ENCODE measurements around the gene ZMIZ1.
A peak's percentile ranks its signal among the peaks of the same experiment; 100 is the strongest.
"Not testable (repeated sequence)": the region's sequence is repeated elsewhere in the genome, so short reads cannot be mapped to it uniquely, and the experiment has no call there.

The ZMIZ1 gene

DNA sequence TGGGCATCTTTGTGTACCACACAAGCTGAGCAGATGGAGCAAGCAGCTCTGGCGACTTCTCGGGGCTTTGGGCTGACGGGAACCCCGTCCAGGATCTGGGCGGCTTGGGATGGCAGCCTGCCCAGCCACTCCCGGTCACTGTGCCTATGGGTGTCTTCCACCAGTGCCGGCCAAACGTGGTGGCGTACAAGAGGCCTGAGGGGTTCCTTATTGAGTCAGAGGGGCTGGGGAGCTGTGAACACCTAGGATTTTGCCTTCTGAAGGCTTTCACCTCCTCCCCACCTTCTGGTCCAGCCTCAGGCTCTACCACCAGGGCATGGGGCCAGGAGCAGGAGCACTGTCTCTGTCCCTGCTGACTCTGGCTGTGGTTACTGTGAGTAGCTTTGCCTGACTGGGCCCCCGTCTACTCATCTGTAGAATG is 206.7 kb downstream of the ZMIZ1 start:
- in situ Hi-C loops (cut with HindIII; ENCODE audit: low pct_unique_long_range_greater_than_20kb, low sequenced_read_pairs), result no loop called here
- no peak for TF ChIP-seq JUND (IDR thresholded peaks at IDR 0.05; ENCODE audit: low read depth)
- DNase-seq (ENCODE audit: low read depth in 1 of 2, low spot score in 1 of 2), result peak in 1 of 2 experiments; percentile 31

DNA sequence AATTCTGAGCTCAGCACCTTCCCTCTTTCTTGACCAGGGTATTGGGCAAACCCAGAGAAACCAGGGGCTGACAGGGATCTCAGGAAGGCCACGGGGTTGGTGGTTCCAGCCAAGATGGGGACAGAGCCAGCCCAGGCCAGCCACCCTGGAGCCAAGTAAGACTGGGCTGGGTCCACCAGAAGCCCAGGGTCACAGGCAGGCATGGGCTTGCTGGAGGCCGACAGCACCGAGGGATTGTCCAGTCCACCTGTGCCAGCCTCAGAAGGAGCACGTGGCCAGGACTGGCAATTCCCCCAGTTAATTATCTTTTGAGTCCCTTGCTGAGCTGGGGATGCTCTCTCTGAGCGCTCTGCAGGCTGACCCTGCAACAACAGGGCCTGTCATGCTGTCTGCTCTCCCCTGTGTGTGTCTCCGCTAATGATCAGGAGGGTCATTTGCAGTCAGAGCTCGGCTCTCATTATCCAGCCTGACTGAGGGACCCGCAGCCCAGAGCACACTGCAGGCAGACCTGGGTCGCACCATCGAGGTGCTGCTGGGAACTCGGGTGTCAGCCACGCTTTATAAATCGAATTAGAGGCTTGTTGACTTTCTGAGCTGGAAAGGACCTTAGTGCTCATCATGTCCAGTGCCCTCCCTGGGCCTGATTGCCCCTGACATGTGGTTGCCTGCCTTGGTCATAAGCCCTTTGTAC is 209.0 kb downstream of the ZMIZ1 start:
- in situ Hi-C loops (cut with HindIII; ENCODE audit: low pct_unique_long_range_greater_than_20kb, low sequenced_read_pairs), result no loop called here
- no peak for DNase-seq (ENCODE audit: low read depth in 1 of 2, low spot score in 1 of 2)
- no peak for TF ChIP-seq JUND (IDR thresholded peaks at IDR 0.05; ENCODE audit: low read depth)

DNA sequence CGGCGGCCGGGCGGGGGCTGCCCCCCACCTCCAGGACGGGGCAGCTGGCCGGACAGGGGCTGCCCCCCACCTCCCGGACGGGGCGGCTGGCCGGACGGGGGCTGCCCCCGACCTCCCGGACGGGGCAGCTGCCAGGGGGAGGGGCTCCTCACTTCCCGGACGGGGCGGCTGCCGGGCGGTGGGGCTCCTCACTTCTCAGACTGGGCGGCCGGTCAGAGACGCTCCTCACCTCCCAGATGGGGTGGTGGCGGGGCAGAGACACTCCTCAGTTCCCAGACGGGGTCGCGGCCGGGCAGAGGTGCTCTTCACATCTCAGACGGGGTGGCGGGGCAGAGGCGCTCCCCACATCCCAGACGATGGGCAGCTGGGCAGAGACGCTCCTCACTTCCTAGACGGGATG is 210.3 kb downstream of the ZMIZ1 start:
- in situ Hi-C loops (cut with HindIII; ENCODE audit: low pct_unique_long_range_greater_than_20kb, low sequenced_read_pairs); DNase-seq (ENCODE audit: low read depth in 1 of 2, low spot score in 1 of 2): not testable (repeated sequence)

DNA sequence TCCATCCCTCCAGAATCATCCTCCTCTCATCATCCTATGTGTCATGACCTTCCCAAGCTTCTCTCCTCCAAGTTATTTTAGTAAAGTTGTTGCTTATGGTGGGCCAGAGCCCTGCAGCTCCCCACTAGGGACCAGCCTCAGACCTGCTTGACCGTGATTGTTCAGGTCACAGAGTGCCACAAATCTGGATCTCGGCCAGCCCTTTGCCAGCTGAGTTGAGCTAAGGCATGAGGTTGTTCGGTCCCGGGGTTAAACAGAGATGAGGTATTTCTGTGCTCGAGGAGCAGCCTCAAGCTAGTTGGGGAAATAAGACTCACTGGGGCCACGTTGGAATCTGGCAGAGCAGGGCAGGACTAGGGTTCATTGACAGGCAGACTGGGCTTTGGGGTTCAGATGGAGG is 212.2 kb downstream of the ZMIZ1 start:
- DNase-seq (ENCODE audit: low read depth in 1 of 2, low spot score in 1 of 2), result no peak
- TF ChIP-seq JUND (IDR thresholded peaks at IDR 0.05; ENCODE audit: low read depth), result no peak
- in situ Hi-C loops (cut with HindIII; ENCODE audit: low pct_unique_long_range_greater_than_20kb, low sequenced_read_pairs), result no loop called here

DNA sequence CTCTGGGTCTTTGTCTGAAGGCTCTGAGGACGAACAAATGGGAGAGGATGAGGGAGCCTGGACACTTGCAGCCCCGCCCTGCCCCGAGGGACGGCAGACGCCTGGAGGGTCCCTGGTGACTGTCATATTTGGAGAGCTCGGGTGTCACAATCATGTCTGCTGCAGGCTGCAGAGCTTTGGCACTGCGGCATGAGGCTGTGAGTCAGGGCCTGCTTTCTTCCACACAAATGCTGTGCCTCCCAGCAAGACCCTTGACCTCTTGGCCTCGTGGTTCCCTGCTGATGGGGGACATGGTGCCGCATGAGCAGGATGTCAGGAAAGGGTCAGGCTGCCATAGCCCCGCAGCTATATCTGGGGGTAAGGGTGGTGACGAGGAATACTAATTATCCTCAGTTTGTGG is 213.6 kb downstream of the ZMIZ1 start:
- no peak for TF ChIP-seq JUND (IDR thresholded peaks at IDR 0.05; ENCODE audit: low read depth)
- in situ Hi-C loops (cut with HindIII; ENCODE audit: low pct_unique_long_range_greater_than_20kb, low sequenced_read_pairs), result no loop called here
- DNase-seq (ENCODE audit: low read depth in 1 of 2, low spot score in 1 of 2), result no peak

DNA sequence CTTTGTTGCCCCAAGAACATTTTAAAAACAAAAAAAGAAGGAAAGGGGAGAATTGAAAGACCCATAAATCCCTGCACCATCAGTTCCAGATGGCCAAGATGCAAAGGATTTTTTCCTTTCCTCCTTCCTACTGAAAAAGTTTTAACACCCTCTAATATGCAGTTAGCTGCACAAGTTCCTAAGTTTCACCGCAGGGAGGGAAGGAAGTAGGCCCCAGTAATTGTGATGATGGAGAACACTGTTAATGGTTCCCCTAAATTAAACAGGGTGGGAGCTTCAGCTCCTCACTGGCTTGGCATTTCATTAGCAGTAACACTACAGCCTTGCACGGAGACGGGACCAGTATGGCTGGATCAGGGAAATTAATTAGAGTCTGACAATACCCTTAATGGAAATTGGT is 214.8 kb downstream of the ZMIZ1 start:
- in situ Hi-C loops (cut with HindIII; ENCODE audit: low pct_unique_long_range_greater_than_20kb, low sequenced_read_pairs), result no loop called here
- TF ChIP-seq JUND (IDR thresholded peaks at IDR 0.05; ENCODE audit: low read depth), result no peak
- no peak for DNase-seq (ENCODE audit: low read depth in 1 of 2, low spot score in 1 of 2)

DNA sequence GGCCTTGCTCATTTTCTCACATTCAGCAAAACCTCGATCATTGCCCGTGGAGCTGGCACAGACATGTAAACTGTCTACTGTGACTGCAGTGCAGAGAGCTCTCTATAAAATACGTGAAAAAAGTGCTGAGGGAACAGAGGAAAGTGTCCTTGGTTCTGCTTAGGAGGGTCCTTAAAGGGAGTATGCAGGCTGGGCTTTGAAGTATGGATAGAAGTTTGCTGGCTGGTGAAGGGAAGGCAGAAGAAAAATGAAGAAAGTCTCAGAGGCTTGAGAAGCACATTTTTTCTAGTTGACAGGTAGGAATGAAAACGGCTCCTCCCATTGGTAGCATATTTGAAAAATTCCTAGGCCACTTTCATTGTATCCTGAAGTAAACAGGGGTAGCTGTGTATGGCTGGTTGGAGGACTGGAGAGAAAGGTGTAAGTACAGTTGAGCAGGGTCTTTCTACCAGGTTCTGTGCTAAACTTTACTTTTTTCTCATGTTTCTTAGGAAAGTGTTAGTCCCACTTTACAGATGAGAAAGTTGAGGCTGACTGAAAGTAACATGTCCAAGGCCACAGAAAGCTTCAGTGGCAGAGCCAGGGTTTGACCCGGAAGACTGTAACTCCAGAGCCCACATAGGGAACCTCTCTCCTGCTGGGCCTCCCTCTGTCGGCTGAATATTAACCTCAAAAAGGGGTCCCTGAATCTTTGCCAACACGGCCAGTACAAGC is 215.5 kb downstream of the ZMIZ1 start:
- in situ Hi-C loops (cut with HindIII; ENCODE audit: low pct_unique_long_range_greater_than_20kb, low sequenced_read_pairs), result no loop called here
- no peak for TF ChIP-seq JUND (IDR thresholded peaks at IDR 0.05; ENCODE audit: low read depth)
- no peak for DNase-seq (ENCODE audit: low read depth in 1 of 2, low spot score in 1 of 2)

DNA sequence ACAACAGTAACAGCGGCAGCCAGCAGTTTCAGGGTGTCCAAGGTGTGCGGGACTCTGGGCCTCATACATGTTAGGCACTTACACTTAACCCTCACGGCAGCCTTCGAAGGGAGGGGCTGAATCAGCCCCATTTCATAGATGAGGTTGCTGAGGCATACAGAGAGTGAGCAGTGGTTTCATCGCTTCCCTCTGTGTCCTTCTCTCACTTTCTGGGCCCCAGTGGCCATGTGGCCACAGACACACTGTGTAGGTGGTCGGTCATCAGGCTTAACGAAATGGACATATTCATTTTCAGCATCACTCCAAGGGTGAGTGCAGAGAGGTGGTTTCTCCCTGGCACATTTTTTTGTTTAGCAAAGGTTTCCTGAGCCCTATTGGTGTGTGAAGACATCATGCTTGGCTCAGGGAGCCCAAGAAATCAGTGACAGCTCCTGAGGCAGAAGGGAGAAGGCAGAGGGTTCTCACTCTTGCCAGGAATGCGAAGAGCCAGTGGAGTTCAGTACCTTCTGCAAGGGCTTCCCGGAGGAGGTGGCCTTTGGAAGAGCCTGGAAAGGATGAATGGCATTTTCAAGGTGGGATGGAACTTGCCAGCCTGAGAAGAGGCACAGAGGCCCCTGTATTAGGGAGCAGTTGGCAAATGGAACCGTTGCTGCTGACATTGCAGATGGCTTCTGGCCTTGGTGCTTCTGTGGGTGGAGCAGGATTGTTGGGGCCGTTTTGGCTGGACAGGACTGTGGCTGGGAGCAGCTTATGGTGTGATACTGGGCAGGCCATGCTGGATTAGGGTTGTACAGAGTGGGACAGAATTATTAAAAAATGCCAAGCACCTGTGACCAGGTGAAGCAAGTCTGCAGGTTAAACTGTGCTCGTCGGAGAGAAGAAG is 216.8 kb downstream of the ZMIZ1 start:
- no peak for DNase-seq (ENCODE audit: low read depth in 1 of 2, low spot score in 1 of 2)
- TF ChIP-seq JUND (IDR thresholded peaks at IDR 0.05; ENCODE audit: low read depth), result no peak
- in situ Hi-C loops (cut with HindIII; ENCODE audit: low pct_unique_long_range_greater_than_20kb, low sequenced_read_pairs), result no loop called here

DNA sequence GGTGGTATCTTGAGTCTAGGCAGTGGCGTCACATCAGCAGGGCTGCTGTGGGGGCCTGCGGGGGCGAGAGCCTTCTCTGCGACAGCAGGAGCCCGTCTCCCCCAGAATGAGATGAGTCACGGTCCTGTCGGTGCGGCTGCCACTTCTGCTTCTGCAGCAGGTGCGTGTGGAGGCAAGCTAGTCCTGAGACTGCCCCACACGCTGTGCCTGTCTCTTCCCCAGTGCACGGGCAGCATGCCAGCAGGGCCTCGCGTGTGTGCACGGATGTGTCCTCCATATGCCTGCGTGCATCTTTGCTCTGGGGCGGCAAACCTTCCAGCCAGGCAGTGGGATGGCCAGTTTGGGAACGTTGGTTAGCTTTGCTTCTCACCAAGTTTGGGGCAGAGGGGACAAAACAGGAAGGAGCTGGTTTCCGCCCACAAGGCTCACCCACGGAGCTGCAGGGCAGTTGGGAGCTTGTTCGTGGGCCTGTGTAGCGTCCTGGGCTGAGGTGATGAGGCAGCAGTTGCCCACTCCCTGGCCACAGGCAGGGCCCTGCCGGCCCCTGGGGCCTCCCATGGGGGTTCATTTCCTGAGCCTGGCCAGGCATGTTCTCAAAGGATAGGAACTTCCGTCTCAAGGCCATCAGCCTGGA is 217.7 kb downstream of the ZMIZ1 start:
- in situ Hi-C loops (cut with HindIII; ENCODE audit: low pct_unique_long_range_greater_than_20kb, low sequenced_read_pairs), result no loop called here
- no peak for TF ChIP-seq JUND (IDR thresholded peaks at IDR 0.05; ENCODE audit: low read depth)
- no peak for DNase-seq (ENCODE audit: low read depth in 1 of 2, low spot score in 1 of 2)

DNA sequence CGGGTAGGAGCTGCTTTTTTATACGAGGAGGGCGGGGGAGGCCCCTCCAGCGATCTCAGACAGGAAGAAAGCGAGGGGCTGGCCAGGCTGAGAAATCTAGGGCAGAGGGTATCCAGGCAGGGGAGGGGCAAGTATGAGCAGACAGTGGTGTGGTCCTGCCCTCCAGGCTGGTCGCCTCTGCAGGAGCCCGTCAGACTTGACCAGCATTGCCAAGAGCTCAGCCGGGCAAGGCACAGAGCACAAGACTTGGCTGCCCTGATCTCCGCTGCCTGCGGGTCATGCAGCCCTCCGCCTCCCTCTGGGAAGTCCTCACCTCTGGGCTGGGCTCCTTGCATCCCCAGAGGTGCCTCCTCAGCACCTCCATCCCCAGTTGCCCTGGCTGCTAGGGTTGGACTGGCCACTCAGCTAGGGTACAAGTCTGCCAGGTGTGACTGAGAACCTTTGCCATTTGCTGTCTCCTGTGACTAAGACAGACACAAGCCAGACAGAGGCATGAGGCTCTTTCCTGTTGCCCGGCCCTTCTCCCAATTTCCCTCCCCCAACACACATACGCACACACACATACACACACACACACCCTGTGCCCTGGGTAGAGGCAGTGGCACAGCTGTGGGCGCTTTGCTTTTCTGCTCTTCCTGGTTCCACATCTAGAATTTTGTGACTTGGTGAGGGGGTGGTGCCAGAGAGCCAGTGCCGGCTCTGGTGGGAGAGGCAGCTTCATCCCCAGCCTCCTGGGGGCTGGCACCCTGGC is 219.4 kb downstream of the ZMIZ1 start:
- DNase-seq (ENCODE audit: low read depth in 1 of 2, low spot score in 1 of 2), result no peak
- in situ Hi-C loops (cut with HindIII; ENCODE audit: low pct_unique_long_range_greater_than_20kb, low sequenced_read_pairs), result no loop called here
- TF ChIP-seq JUND (IDR thresholded peaks at IDR 0.05; ENCODE audit: low read depth), result no peak

DNA sequence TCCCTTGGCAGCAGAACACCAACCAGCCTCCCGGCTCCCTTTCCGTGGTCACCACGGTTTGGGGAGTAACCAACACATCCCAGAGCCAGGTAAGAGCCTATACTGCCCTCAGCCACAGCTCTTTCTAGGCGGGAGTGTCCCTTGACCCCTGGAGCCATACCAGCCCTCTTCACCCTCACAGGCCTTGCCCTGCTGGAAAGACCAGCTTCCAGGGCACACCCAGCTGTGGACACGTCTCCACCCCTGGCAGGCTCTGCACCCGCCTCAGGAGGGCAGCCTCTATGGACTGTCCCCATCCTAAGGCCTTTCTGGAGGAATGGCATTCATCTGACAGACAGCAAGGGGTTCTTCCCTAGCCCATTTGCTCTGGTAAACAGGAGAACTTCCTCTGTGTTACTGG is 221.0 kb downstream of the ZMIZ1 start:
- in situ Hi-C loops (cut with HindIII; ENCODE audit: low pct_unique_long_range_greater_than_20kb, low sequenced_read_pairs), result no loop called here
- peak; percentile 46 to 68 for DNase-seq (ENCODE audit: low read depth in 1 of 2, low spot score in 1 of 2)

More for the DNA sequence above, 221.0 kb downstream of the ZMIZ1 start:
- no peak for TF ChIP-seq JUND (IDR thresholded peaks at IDR 0.05; ENCODE audit: low read depth)
